Measurements from ENCODE around the gene HOXD10.

The HOXD10 gene

GRCh38 chr2:176158855-176159662 lies 42.5 kb downstream of the HOXD10 start:
- H3K4me3 ChIP-seq (replicated peaks in 1 of 2; ENCODE audit: low read depth in 2 of 2, low read length in 2 of 2) = no peak overlapping the region
- no peak for DNase-seq (ENCODE audit: low read depth in 2 of 2)
- TF ChIP-seq CTCF (IDR thresholded peaks at IDR 0.05; ENCODE audit: low read depth, low read length) = no peak

GRCh38 chr2:176159663-176160250 lies 43.2 kb downstream of the HOXD10 start:
- no peak for DNase-seq (ENCODE audit: low read depth in 2 of 2)
- no peak overlapping the region for H3K4me3 ChIP-seq (replicated peaks in 1 of 2; ENCODE audit: low read depth in 2 of 2, low read length in 2 of 2)
- no peak for TF ChIP-seq CTCF (IDR thresholded peaks at IDR 0.05; ENCODE audit: low read depth, low read length)

- TF ChIP-seq CTCF (IDR thresholded peaks at IDR 0.05; ENCODE audit: low read depth, low read length) = no peak
- no peak overlapping the region for H3K4me3 ChIP-seq (replicated peaks in 1 of 2; ENCODE audit: low read depth in 2 of 2, low read length in 2 of 2)
- DNase-seq (ENCODE audit: low read depth in 2 of 2) = peak in 1 of 2 donors; percentile 9
Measured at GRCh38 chr2:176160251-176160985, 43.8 kb downstream of the HOXD10 start.

GRCh38 chr2:176160986-176161824 lies 44.6 kb downstream of the HOXD10 start:
- DNase-seq (ENCODE audit: low read depth in 2 of 2) = no peak
- no peak overlapping the region for H3K4me3 ChIP-seq (replicated peaks in 1 of 2; ENCODE audit: low read depth in 2 of 2, low read length in 2 of 2)
- TF ChIP-seq CTCF (IDR thresholded peaks at IDR 0.05; ENCODE audit: low read depth, low read length) = no peak

- H3K4me3 ChIP-seq (replicated peaks in 1 of 2; ENCODE audit: low read depth in 2 of 2, low read length in 2 of 2) = no peak overlapping the region
- no peak for TF ChIP-seq CTCF (IDR thresholded peaks at IDR 0.05; ENCODE audit: low read depth, low read length)
Measured at GRCh38 chr2:176161825-176162626, 45.4 kb downstream of the HOXD10 start.

More at GRCh38 chr2:176161825-176162626, 45.4 kb downstream of the HOXD10 start:
- DNase-seq (ENCODE audit: low read depth in 2 of 2) = peak; percentile 14 to 26
